ENCODE results near the gene ADAMTS14. TPM values are rescaled to one million over a fixed set of nuclear protein-coding genes. Genes with fewer than 3 reads are reported as not detected.

ADAMTS14 gene
- total RNA-seq, 1 experiment from 2014 or later: 1.6 TPM

GRCh38 chr10:70649526-70649925 is 22.8 kb upstream of the ADAMTS14 start:
- H2BK120ac ChIP-seq (ENCODE audit: low read depth, low read length, poor library complexity, severe bottlenecking): no peak overlapping the region
- H2BK12ac ChIP-seq (ENCODE audit: insufficient read length, low read depth, low read length): no peak overlapping the region
- H2AFZ ChIP-seq (ENCODE audit: low read length): no peak overlapping the region
- H3K56ac ChIP-seq (ENCODE audit: insufficient read length, low read depth, low read length): no peak overlapping the region
- H3K23me2 ChIP-seq (ENCODE audit: insufficient read length, low read depth, low read length, poor library complexity, severe bottlenecking): no peaks in the 10 kb centered on the region
- no peak overlapping the region for H3K14ac ChIP-seq (ENCODE audit: insufficient read depth, low read length)
- no peak overlapping the region for H3K4ac ChIP-seq (ENCODE audit: low read depth, low read length)
- H3T11ph ChIP-seq (ENCODE audit: low read length): no peak overlapping the region
- H3K9me3 Mint-ChIP-seq: peaks cover 47 to 54% of the 10 kb centered on the region in 2 experiments
- H3K27ac ChIP-seq (ENCODE audit: insufficient read length, low read depth, low read length): no peak overlapping the region
- H2BK15ac ChIP-seq (ENCODE audit: low read depth, low read length): no peak overlapping the region
- H3K9ac ChIP-seq (ENCODE audit: extremely low read depth, insufficient read length, low read length): no peak overlapping the region
- TF ChIP-seq CTCF (conservative IDR thresholded peaks at IDR 0.05): no peak
- no peak overlapping the region for H4K91ac ChIP-seq (ENCODE audit: insufficient read length, low read depth, low read length)
- no peaks in the 10 kb centered on the region for H3K79me2 ChIP-seq (ENCODE audit: insufficient read depth, low read length)
- peaks cover 5 to 10% of the 10 kb centered on the region in 2 experiments for H3K4me1 Mint-ChIP-seq
- peaks cover 1% of the 10 kb centered on the region for H3K27me3 Mint-ChIP-seq (ENCODE audit: low read depth)
- no peak overlapping the region for H3K18ac ChIP-seq (ENCODE audit: insufficient read length, low read depth, low read length)
- WGBS (ENCODE audit: extremely low coverage, insufficient read length, low lambda C conversion rate): no CpG with 5 or more reads among the region's 4 CpGs
- H4K5ac ChIP-seq (ENCODE audit: insufficient read length, low read depth, low read length): no peak overlapping the region
- H2BK20ac ChIP-seq (ENCODE audit: low read depth, low read length, poor library complexity, severe bottlenecking): no peak overlapping the region
- no peak overlapping the region for H3K27ac Mint-ChIP-seq
- H2BK5ac ChIP-seq (ENCODE audit: insufficient read length, low read length): no peak overlapping the region
- H3K36me3 Mint-ChIP-seq (ENCODE audit: insufficient read depth in 1 of 3, low read depth in 3 of 3): peaks cover 14 to 43% (median 28%) of the 10 kb centered on the region in 3 experiments; a peak in 6 of 7 replicates
- H3K9me3 ChIP-seq (ENCODE audit: control insufficient read depth, low read depth, low read length): peaks cover 46% of the 10 kb centered on the region
- H3K79me1 ChIP-seq (ENCODE audit: insufficient read depth, low read depth, low read length, poor library complexity, severe bottlenecking): no peaks in the 10 kb centered on the region
- H3K4me2 ChIP-seq (ENCODE audit: insufficient read depth, insufficient read length, low read length): no peak overlapping the region
- no peak overlapping the region for H4K8ac ChIP-seq (replicated peaks; ENCODE audit: insufficient read length, low read depth, low read length)
- no peaks in the 10 kb centered on the region for H3K27me3 ChIP-seq (ENCODE audit: insufficient read depth, low read length)
- H3K23ac ChIP-seq (ENCODE audit: insufficient read length, low read depth, low read length): no peak overlapping the region
- DNase-seq: no peak
- H3K4me1 ChIP-seq (ENCODE audit: insufficient read depth, low read length): no peaks in the 10 kb centered on the region
- no peak overlapping the region for H2AK5ac ChIP-seq (ENCODE audit: insufficient read length, low read length)
- H4K20me1 ChIP-seq (ENCODE audit: control insufficient read depth, insufficient read depth, insufficient read length): no peaks in the 10 kb centered on the region
- H3K4me3 Mint-ChIP-seq: no peak overlapping the region
